GM12801 (cell line): Measurements from ENCODE around the gene POLDIP3.

ENCODE experiments used
- TF ChIP-seq, protein P1 (sequence below): IDR thresholded peaks from one replicate; pipeline ENCODE4 v1.5.1; 2011; ENCODE audit warnings: control low read depth; ENCODE audit not compliant: insufficient read length; ENCODE audit errors: extremely low read depth

POLDIP3 gene

DNA sequence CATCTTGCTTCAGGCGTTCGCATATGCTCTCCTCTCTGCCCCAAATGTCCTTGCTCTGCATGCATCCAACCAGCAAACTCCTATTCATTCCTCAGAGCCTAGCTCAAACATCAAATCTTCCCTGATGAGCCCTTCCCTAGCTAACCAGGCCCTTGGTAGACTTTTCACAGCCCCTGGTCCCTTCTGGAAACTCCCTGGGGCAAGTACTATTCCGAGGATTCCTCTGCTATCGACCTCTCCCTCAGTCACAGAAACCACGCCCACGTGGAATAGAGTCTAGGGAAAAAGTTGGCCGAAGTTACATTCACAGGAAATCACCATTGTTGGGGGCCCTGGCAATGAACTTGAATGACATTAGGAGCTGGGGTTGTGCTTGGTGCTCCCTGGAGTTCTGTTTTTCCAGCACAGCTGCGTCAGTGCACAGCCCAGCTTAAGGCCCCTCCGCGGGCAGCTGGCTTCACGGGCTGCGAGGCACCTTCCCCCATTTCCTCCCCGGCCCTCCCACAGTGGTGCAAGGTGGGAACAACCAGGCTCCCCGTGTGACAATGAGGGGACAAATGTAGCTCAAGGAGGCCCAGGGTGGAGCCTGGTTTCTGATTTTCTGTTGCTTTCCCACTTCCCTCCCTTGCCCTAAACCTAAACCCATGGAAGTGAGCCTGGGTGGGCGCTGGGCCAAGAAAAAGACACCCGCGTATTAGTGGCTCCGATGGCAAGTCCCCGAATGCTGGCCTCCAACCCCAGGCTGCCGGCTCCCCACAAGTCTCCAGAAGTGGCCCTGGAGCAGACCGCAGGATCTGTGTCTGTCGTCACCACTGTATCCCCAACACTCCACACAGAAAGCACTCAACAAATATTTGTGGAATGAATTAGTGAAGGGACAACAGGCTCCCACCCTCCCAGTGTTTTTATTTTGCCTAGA, 30.0 kb upstream of the POLDIP3 start:
- TF ChIP-seq, protein P1, sequence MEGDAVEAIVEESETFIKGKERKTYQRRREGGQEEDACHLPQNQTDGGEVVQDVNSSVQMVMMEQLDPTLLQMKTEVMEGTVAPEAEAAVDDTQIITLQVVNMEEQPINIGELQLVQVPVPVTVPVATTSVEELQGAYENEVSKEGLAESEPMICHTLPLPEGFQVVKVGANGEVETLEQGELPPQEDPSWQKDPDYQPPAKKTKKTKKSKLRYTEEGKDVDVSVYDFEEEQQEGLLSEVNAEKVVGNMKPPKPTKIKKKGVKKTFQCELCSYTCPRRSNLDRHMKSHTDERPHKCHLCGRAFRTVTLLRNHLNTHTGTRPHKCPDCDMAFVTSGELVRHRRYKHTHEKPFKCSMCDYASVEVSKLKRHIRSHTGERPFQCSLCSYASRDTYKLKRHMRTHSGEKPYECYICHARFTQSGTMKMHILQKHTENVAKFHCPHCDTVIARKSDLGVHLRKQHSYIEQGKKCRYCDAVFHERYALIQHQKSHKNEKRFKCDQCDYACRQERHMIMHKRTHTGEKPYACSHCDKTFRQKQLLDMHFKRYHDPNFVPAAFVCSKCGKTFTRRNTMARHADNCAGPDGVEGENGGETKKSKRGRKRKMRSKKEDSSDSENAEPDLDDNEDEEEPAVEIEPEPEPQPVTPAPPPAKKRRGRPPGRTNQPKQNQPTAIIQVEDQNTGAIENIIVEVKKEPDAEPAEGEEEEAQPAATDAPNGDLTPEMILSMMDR, result no peak

DNA sequence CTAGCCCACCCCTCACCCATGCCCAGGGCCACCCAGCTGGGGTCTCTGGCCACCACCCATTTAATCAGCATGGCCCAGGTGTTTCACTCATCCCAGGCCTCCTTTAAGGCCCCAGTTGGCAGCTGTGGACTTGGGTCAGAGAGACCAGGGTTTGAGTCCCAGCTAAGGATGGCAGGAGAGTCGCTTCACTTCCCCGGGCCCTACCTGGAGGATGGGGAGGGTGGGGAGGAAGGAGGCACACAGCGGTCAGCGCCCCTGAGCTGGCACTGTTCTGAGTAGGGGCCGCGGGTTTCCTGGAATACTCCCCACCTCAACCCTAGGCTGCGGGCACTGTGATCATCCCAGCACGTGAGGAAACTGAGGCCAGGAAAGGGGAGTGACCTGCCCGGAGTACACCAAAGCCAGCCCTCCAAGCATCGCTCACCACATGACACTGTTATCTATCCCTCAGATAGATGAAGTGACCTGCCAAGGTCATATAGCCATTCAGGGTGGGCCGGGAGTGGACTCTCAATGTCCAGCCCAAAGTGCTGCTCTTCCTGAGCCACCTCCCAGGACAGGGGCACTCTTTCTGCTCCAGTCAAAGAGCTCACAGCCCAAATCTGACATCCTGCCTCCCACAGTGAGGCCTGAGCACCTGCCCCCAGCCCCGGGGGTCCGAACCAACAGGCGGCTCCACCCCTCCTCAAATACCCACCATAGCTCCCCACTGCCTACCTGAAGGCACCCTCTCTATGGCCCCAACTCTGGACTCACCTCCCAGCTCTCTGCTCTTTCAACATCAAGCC, 29.1 kb upstream of the POLDIP3 start:
- TF ChIP-seq, protein P1, result no peak

GRCh38 chr22:42642806-42643633, 28.3 kb upstream of the POLDIP3 start:
- TF ChIP-seq, protein P1, result no peak

DNA sequence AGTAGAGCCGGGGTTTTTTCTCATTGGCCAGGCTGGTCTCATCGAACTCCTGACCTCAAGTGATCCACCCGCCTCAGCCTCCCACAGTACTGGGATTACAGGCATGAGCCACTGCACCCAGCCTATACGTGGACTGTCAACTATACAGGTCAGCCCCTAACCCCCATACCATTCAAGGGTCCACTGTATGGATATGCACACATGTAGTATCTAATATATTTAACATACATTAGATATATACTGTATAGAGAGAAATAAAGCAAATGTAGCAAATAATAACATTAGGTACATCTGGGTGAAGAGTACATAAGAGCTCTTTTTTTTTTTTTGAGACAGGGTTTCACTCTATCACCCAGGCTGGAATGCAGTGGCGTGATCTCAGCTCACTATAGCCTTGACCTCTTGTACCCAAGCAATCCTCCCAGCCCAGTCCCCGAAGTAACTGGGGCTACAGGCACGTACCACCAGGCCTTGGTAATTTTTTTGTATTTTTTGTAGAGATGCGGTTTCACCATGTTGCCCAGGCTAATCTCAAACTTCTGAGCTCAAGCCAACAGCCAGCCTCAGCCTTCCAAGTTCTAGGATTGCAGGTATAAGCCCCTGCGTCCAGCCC, 27.2 kb upstream of the POLDIP3 start:
- TF ChIP-seq, protein P1, result no peak

DNA sequence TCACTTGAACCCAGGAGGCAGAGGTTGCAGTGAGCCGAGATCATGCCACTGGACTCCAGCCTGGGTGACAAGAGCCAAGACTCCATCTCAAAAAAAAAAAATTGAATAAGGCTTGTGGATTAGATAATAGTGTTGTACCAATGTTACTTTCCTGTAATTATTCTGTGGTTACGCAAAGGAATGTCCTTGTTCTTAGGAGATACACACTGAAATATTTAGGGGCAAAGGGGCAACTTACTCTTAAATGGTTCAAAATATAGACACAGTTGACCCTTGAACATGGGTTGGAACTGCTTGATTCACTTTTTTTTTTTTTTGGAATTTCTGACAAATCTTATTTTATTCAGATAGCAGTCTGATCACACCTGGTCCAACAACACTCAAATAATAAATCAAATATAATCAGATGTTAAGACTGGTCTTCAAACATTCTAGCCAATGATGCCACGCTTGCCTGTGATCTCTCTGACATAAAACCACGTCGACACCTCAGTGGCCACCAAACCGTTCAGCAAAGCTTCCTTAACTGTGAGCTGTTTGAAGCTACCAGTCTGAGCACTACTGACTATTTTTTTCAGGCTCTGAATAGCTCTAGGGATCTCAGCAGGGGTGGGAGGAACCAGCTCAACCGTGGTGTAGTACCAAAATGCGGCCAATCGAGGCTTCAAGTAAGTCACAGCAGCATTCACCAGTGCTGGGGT, 25.0 kb upstream of the POLDIP3 start:
- TF ChIP-seq, protein P1, result no peak

GRCh38 chr22:42637555-42637954, 22.9 kb upstream of the POLDIP3 start:
- TF ChIP-seq, protein P1, result no peak
